A549 (cell line): ENCODE results near the gene RXFP1.

Experiments
- BHLHE40 ChIP-seq: IDR thresholded peaks from 2 replicates; pipeline ENCODE4 v1.6.1; 2012; ENCODE audit warnings: low read depth, low read length, inconsistent platforms
- CHD2 ChIP-seq: fragments of 150-350 bp; IDR thresholded peaks from 2 replicates; pipeline ENCODE4 v1.6.1; 2014; ENCODE audit warnings: low read length; ENCODE audit not compliant: partially characterized antibody
- ESRRA ChIP-seq: fragments of 150-350 bp; IDR thresholded peaks from 2 replicates; pipeline ENCODE4 v1.6.1; 2014; ENCODE audit warnings: mild to moderate bottlenecking, low read length, borderline replicate concordance
- FOSL2 ChIP-seq, 2 experiments: fragments of 450-650 bp in 1 of 2; fragments of >200 bp in 1 of 2; sonication (Bioruptor Twin) in 1 of 2; formaldehyde crosslinking; IDR thresholded peaks; 2 replicates each; pipeline versions ENCODE4 v1.5.0 to v1.6.1; 2016 to 2020; ENCODE audit warnings: mild to moderate bottlenecking in 1 of 2, moderate library complexity in 1 of 2
- MYC ChIP-seq: IDR thresholded peaks from 2 replicates; pipeline ENCODE4 v1.6.1; 2012; ENCODE audit warnings: mild to moderate bottlenecking, inconsistent platforms, low read length, improper control_type of control experiment, borderline replicate concordance
- POLR2A ChIP-seq: IDR thresholded peaks from 2 replicates; pipeline ENCODE4 v1.6.1; 2012; ENCODE audit warnings: mild to moderate bottlenecking, low read length
- RAD21 ChIP-seq, 2 experiments: fragments of >200 bp in 1 of 2; sonication (Bioruptor Twin) in 1 of 2; formaldehyde crosslinking in 1 of 2; IDR thresholded peaks in 1 of 2; conservative IDR thresholded peaks in 1 of 2; 2 replicates in 1 of 2; 3 replicates in 1 of 2; pipeline ENCODE4 v1.6.1; 2012 to 2018; ENCODE audit warnings: inconsistent platforms in 1 of 2
- RCOR1 ChIP-seq: fragments of 150-350 bp; IDR thresholded peaks from 2 replicates; pipeline ENCODE4 v1.6.1; 2014; ENCODE audit warnings: antibody characterized with exemption, low read length, low read depth
- REST ChIP-seq: fragments of 200-600 bp; sonication (generic); IDR thresholded peaks from 2 replicates; pipeline ENCODE4 v1.6.1; 2016; ENCODE audit warnings: antibody characterized with exemption, mild to moderate bottlenecking, moderate library complexity
- TF ChIP-seq, protein P1 (sequence below): fragments of >200 bp; sonication (Bioruptor Twin); formaldehyde crosslinking; IDR thresholded peaks from 3 replicates; pipeline ENCODE4 v1.5.1; 2016
- TF ChIP-seq, protein P2 (sequence below): fragments of >200 bp; sonication (Bioruptor Twin); formaldehyde crosslinking; IDR thresholded peaks from 2 replicates; pipeline ENCODE4 v1.6.1; 2016

- TF ChIP-seq, protein P1, sequence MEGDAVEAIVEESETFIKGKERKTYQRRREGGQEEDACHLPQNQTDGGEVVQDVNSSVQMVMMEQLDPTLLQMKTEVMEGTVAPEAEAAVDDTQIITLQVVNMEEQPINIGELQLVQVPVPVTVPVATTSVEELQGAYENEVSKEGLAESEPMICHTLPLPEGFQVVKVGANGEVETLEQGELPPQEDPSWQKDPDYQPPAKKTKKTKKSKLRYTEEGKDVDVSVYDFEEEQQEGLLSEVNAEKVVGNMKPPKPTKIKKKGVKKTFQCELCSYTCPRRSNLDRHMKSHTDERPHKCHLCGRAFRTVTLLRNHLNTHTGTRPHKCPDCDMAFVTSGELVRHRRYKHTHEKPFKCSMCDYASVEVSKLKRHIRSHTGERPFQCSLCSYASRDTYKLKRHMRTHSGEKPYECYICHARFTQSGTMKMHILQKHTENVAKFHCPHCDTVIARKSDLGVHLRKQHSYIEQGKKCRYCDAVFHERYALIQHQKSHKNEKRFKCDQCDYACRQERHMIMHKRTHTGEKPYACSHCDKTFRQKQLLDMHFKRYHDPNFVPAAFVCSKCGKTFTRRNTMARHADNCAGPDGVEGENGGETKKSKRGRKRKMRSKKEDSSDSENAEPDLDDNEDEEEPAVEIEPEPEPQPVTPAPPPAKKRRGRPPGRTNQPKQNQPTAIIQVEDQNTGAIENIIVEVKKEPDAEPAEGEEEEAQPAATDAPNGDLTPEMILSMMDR, result no peak
- TF ChIP-seq ESRRA (no peak), CHD2 (no peak), RAD21 (conservative IDR thresholded peaks at IDR 0.05 in 1 of 2, IDR thresholded peaks at IDR 0.05 in 1 of 2) (no peak), POLR2A (no peak), RCOR1 (no peak), MYC (no peak), BHLHE40 (no peak), FOSL2 (IDR thresholded peaks at IDR 0.05) (no peak), FOSL2 (CRISPR knock-in tag; IDR thresholded peaks at IDR 0.05) (no peak), REST (no peak)
- TF ChIP-seq, protein P2, sequence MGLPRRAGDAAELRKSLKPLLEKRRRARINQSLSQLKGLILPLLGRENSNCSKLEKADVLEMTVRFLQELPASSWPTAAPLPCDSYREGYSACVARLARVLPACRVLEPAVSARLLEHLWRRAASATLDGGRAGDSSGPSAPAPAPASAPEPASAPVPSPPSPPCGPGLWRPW, result no peak
Observed at GRCh38 chr4:158613046-158613445, 91.4 kb downstream of the RXFP1 start.
